ENCODE results near the gene RNF149. TPM values are rescaled to one million over a fixed set of nuclear protein-coding genes. Genes with fewer than 3 reads are reported as not detected.

The RNF149 gene
- total RNA-seq, 1 experiment from 2014 or later: 96.8 TPM

- TF ChIP-seq CTCF (IDR thresholded peaks at IDR 0.05; ENCODE audit: insufficient read depth in 1 of 2, low read depth in 1 of 2, low read length in 1 of 2, severe bottlenecking in 1 of 2, unreplicated experiment in 1 of 2): no peak
- ChIA-PET CTCF (no interaction called here), POLR2A (no interaction called here)
- no peak for DNase-seq
- H3K4me3 Mint-ChIP-seq (ENCODE audit: unreplicated experiment): no peak overlapping the region
- H3K27ac Mint-ChIP-seq (ENCODE audit: unreplicated experiment): peak overlapping the region; percentile 12
- Histone ChIP-seq H3K9me3 (no peaks in the 10 kb centered on the region), H3K4me3 (ENCODE audit: low read depth, low read length) (no peak overlapping the region), H3K36me3 (ENCODE audit: control insufficient read depth, insufficient read depth, low read length) (no peaks in the 10 kb centered on the region; the same call in 1 of the 2 replicates), H3K27me3 (replicated peaks; ENCODE audit: control insufficient read depth, insufficient read depth, low read length) (no peaks in the 10 kb centered on the region), H3K4me1 (no peaks in the 10 kb centered on the region)
- peaks cover 78% of the 10 kb centered on the region for H3K36me3 Mint-ChIP-seq (ENCODE audit: insufficient read depth, unreplicated experiment)
- no peaks in the 10 kb centered on the region for H3K9me3 Mint-ChIP-seq (ENCODE audit: unreplicated experiment)
- intact Hi-C loops (cut with micrococcal nuclease; ENCODE audit: unreplicated experiment): no loop called here
- no peaks in the 10 kb centered on the region for H3K27me3 Mint-ChIP-seq (ENCODE audit: insufficient read depth, unreplicated experiment)
- peaks cover 28% of the 10 kb centered on the region for H3K4me1 Mint-ChIP-seq (ENCODE audit: low read depth, unreplicated experiment)
- BruUV-seq (replicated peaks): no TSS peak
Observed at GRCh38 chr2:101295895-101296294, 12.6 kb downstream of the RNF149 start.

- peaks cover 19% of the 10 kb centered on the region for H3K4me1 Mint-ChIP-seq (ENCODE audit: low read depth, unreplicated experiment)
- intact Hi-C loops (cut with micrococcal nuclease; ENCODE audit: unreplicated experiment): no loop called here
- TF ChIP-seq CTCF (IDR thresholded peaks at IDR 0.05; ENCODE audit: insufficient read depth in 1 of 2, low read depth in 1 of 2, low read length in 1 of 2, severe bottlenecking in 1 of 2, unreplicated experiment in 1 of 2): no peak
- Histone ChIP-seq H3K4me1 (no peaks in the 10 kb centered on the region), H3K27me3 (replicated peaks; ENCODE audit: control insufficient read depth, insufficient read depth, low read length) (no peaks in the 10 kb centered on the region), H3K9me3 (no peaks in the 10 kb centered on the region), H3K4me3 (ENCODE audit: low read depth, low read length) (no peak overlapping the region), H3K36me3 (ENCODE audit: control insufficient read depth, insufficient read depth, low read length) (no peaks in the 10 kb centered on the region; the same call in 1 of the 2 replicates)
- no peaks in the 10 kb centered on the region for H3K27me3 Mint-ChIP-seq (ENCODE audit: insufficient read depth, unreplicated experiment)
- peaks cover 74% of the 10 kb centered on the region for H3K36me3 Mint-ChIP-seq (ENCODE audit: insufficient read depth, unreplicated experiment)
- ChIA-PET POLR2A (no interaction called here), CTCF (no interaction called here)
- no peak overlapping the region for H3K4me3 Mint-ChIP-seq (ENCODE audit: unreplicated experiment)
- H3K27ac Mint-ChIP-seq (ENCODE audit: unreplicated experiment): no peak overlapping the region
- no peaks in the 10 kb centered on the region for H3K9me3 Mint-ChIP-seq (ENCODE audit: unreplicated experiment)
- no peak for DNase-seq
- no TSS peak for BruUV-seq (replicated peaks)
Observed at GRCh38 chr2:101294861-101295260, 13.6 kb downstream of the RNF149 start.

GRCh38 chr2:101293544-101293943, 15.0 kb downstream of the RNF149 start:
- intact Hi-C loops (cut with micrococcal nuclease; ENCODE audit: unreplicated experiment): no loop called here
- no peaks in the 10 kb centered on the region for H3K4me1 ChIP-seq
- no peaks in the 10 kb centered on the region for H3K27me3 Mint-ChIP-seq (ENCODE audit: insufficient read depth, unreplicated experiment)
- TF ChIP-seq CTCF (IDR thresholded peaks at IDR 0.05; ENCODE audit: insufficient read depth in 1 of 2, low read depth in 1 of 2, low read length in 1 of 2, severe bottlenecking in 1 of 2, unreplicated experiment in 1 of 2): no peak
- no TSS peak for BruUV-seq (replicated peaks)
- H3K27ac Mint-ChIP-seq (ENCODE audit: unreplicated experiment): no peak overlapping the region
- POLR2A ChIA-PET: no interaction called here
- no peaks in the 10 kb centered on the region; the same call in 1 of the 2 replicates for H3K36me3 ChIP-seq (ENCODE audit: control insufficient read depth, insufficient read depth, low read length)
- no peaks in the 10 kb centered on the region for H3K9me3 Mint-ChIP-seq (ENCODE audit: unreplicated experiment)
- no peaks in the 10 kb centered on the region for H3K27me3 ChIP-seq (replicated peaks; ENCODE audit: control insufficient read depth, insufficient read depth, low read length)
- H3K36me3 Mint-ChIP-seq (ENCODE audit: insufficient read depth, unreplicated experiment): peaks cover 77% of the 10 kb centered on the region
- no peak overlapping the region for H3K4me3 ChIP-seq (ENCODE audit: low read depth, low read length)
- H3K4me1 Mint-ChIP-seq (ENCODE audit: low read depth, unreplicated experiment): peaks cover 16% of the 10 kb centered on the region
- no peaks in the 10 kb centered on the region for H3K9me3 ChIP-seq
- DNase-seq: no peak
- no peak overlapping the region for H3K4me3 Mint-ChIP-seq (ENCODE audit: unreplicated experiment)
- CTCF ChIA-PET: no interaction called here
